ENCODE measurements around the gene EIF3M. TPM values are rescaled to one million over a fixed set of nuclear protein-coding genes. Genes with fewer than 3 reads are reported as not detected.
A peak's percentile ranks its signal among the peaks of the same experiment; 100 is the strongest.

Gene EIF3M
- total and polyA plus RNA-seq, 2 experiments from 2014 or later: 667 to 714 TPM

- TF ChIP-seq CTCF (conservative IDR thresholded peaks at IDR 0.05; ENCODE audit: low read depth in 2 of 2): no peak
- no peak for TF ChIP-seq CREB1 (CRISPR knock-in tag; IDR thresholded peaks at IDR 0.05; ENCODE audit: low read depth)
- no peak for TF ChIP-seq POLR2AphosphoS5 (IDR thresholded peaks at IDR 0.05; ENCODE audit: low read depth)
Observed at GRCh38 chr11:32581556-32581955, 2.1 kb upstream of the EIF3M start (continued).

DNA sequence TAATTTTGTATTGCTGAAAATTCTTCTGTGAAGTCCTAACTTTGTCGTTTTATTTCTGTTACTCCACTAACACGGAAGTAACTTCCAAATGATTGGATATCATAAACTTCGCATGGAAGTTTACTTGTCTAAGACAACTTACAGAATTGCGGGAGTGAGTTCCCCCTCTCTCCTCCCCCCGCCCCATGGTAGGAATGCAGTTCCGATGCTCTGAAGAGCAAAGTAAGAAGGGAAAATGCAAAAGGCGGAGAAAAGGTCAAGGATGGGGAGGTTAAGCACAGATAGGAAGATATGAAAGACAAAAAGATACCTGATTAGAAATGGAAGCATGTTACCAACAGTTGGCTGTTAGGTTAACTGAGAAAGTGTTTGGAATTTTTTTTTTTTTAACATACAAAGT is 1.3 kb downstream of the EIF3M start:
- peaks cover 21% of the 10 kb centered on the region for H3K27me3 Mint-ChIP-seq (ENCODE audit: insufficient read depth, low read depth, poor library complexity)
- H3K36me3 ChIP-seq (ENCODE audit: insufficient read depth): peaks cover 22% of the 10 kb centered on the region
- H3K9me3 Mint-ChIP-seq: no peaks in the 10 kb centered on the region
- peaks cover 62% of the 10 kb centered on the region for H3K79me2 ChIP-seq (replicated peaks; ENCODE audit: insufficient read depth)
- H3K27ac Mint-ChIP-seq: peak overlapping the region; percentile 8; the same call in 1 of the 2 replicates
- H3K27me3 ChIP-seq (ENCODE audit: insufficient read depth): no peaks in the 10 kb centered on the region
- H3K4me1 ChIP-seq (ENCODE audit: insufficient read depth): peaks cover 13% of the 10 kb centered on the region
- H3K4me3 ChIP-seq: peak overlapping the region; percentile 60
- DNase-seq (ENCODE audit: low spot score) (peak; percentile 62), ATAC-seq (no peak)
- no peaks in the 10 kb centered on the region for H3K9me2 ChIP-seq (ENCODE audit: insufficient read depth)
- H3K36me3 Mint-ChIP-seq (ENCODE audit: low read depth): peaks cover 28% of the 10 kb centered on the region
- H4K20me1 ChIP-seq (replicated peaks; ENCODE audit: insufficient read depth): peaks cover 36% of the 10 kb centered on the region
- peak overlapping the region; percentile 98 for H3K4me3 Mint-ChIP-seq
- no peak for TF ChIP-seq CREB1 (CRISPR knock-in tag; IDR thresholded peaks at IDR 0.05; ENCODE audit: low read depth)
- no peak for TF ChIP-seq CTCF (conservative IDR thresholded peaks at IDR 0.05; ENCODE audit: low read depth in 2 of 2)
- no peak for TF ChIP-seq NANOG (IDR thresholded peaks at IDR 0.05; ENCODE audit: borderline replicate concordance)
- TF ChIP-seq, protein P1, sequence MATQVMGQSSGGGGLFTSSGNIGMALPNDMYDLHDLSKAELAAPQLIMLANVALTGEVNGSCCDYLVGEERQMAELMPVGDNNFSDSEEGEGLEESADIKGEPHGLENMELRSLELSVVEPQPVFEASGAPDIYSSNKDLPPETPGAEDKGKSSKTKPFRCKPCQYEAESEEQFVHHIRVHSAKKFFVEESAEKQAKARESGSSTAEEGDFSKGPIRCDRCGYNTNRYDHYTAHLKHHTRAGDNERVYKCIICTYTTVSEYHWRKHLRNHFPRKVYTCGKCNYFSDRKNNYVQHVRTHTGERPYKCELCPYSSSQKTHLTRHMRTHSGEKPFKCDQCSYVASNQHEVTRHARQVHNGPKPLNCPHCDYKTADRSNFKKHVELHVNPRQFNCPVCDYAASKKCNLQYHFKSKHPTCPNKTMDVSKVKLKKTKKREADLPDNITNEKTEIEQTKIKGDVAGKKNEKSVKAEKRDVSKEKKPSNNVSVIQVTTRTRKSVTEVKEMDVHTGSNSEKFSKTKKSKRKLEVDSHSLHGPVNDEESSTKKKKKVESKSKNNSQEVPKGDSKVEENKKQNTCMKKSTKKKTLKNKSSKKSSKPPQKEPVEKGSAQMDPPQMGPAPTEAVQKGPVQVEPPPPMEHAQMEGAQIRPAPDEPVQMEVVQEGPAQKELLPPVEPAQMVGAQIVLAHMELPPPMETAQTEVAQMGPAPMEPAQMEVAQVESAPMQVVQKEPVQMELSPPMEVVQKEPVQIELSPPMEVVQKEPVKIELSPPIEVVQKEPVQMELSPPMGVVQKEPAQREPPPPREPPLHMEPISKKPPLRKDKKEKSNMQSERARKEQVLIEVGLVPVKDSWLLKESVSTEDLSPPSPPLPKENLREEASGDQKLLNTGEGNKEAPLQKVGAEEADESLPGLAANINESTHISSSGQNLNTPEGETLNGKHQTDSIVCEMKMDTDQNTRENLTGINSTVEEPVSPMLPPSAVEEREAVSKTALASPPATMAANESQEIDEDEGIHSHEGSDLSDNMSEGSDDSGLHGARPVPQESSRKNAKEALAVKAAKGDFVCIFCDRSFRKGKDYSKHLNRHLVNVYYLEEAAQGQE (IDR thresholded peaks at IDR 0.05; ENCODE audit: unreplicated experiment): no peak
- TF ChIP-seq POLR2AphosphoS5 (IDR thresholded peaks at IDR 0.05; ENCODE audit: low read depth): no peak
- H3K27ac ChIP-seq (ENCODE audit: low read depth): no peak overlapping the region
- no peaks in the 10 kb centered on the region for H3F3A ChIP-seq (replicated peaks; ENCODE audit: low read depth)
- peaks cover 35% of the 10 kb centered on the region for H3K4me1 Mint-ChIP-seq
- no peak overlapping the region for H2AFZ ChIP-seq
- peak overlapping the region; percentile 73 for H3K4me2 ChIP-seq
